A673 (cell line): ENCODE measurements around the gene CDCA4. TPM values are rescaled to one million over a fixed set of nuclear protein-coding genes. Genes with fewer than 3 reads are reported as not detected.

Source experiments
- BruUV-seq: library from RNA; stranded (reverse); fragments of 400-500 nt; replicated peaks from 2 replicates; lab custom pipeline; 2021; lab: Mats Ljungman, UMichigan
- CTCF ChIA-PET: fragments of 300-600 bp; sonication (Branson Sonifier 250); formaldehyde crosslinking; loops from one replicate; lab custom pipeline; 2022; ENCODE audit warnings: antibody characterized with exemption; lab: Charles Lee
- POLR2A ChIA-PET: fragments of 300-600 bp; sonication (Branson Sonifier 250); formaldehyde crosslinking; loops from one replicate; lab custom pipeline; 2022; ENCODE audit warnings: antibody characterized with exemption; ENCODE audit not compliant: low non-redundant PET; lab: Charles Lee
- DNase-seq: peaks from one replicate; pipeline ENCODE4 v3.0.0-alpha.2; 2015; ENCODE audit warnings: low spot score
- H3K27ac ChIP-seq: fragments of 200-600 bp; sonication (generic); 2 replicates; pipeline ENCODE4 v1.5.1; 2016; ENCODE audit warnings: mixed run types, low read depth, mild to moderate bottlenecking, mixed read lengths, antibody characterized with exemption, low read length; ENCODE audit not compliant: poor library complexity, severe bottlenecking
- H3K27me3 ChIP-seq: fragments of 200-600 bp; sonication (generic); replicated peaks from 2 replicates; pipeline ENCODE4 v1.6.1; 2017; ENCODE audit warnings: mixed run types, low read depth, mild to moderate bottlenecking, mixed read lengths, antibody characterized with exemption, low read length; ENCODE audit not compliant: insufficient read depth, poor library complexity
- H3K36me3 ChIP-seq: fragments of 200-600 bp; sonication (generic); 2 replicates; pipeline ENCODE4 v1.6.1; 2016; ENCODE audit warnings: mixed run types, mild to moderate bottlenecking, mixed read lengths, antibody characterized with exemption, low read length; ENCODE audit not compliant: insufficient read depth, poor library complexity, severe bottlenecking
- H3K4me1 ChIP-seq: fragments of 200-600 bp; sonication (generic); 2 replicates; pipeline ENCODE4 v1.6.1; 2017; ENCODE audit warnings: mixed run types, mild to moderate bottlenecking, mixed read lengths, antibody characterized with exemption, low read length; ENCODE audit not compliant: insufficient read depth, poor library complexity, severe bottlenecking
- H3K4me3 ChIP-seq: fragments of 200-600 bp; sonication (generic); 2 replicates; pipeline ENCODE4 v1.5.1; 2016; ENCODE audit warnings: low read depth, mixed run types, mild to moderate bottlenecking, mixed read lengths, low read length; ENCODE audit not compliant: poor library complexity, severe bottlenecking
- H3K9me3 ChIP-seq: fragments of 200-600 bp; sonication (generic); 2 replicates; pipeline ENCODE4 v1.6.1; 2016; ENCODE audit warnings: mixed run types, low read depth, mild to moderate bottlenecking, mixed read lengths, antibody characterized with exemption, low read length; ENCODE audit not compliant: poor library complexity, severe bottlenecking
- CTCF ChIP-seq: fragments of 300-800, 200-600 bp; sonication (generic); conservative IDR thresholded peaks from 2 replicates; pipeline ENCODE4 v1.5.1; 2017; ENCODE audit warnings: low read depth, mild to moderate bottlenecking, antibody characterized with exemption, low read length, moderate library complexity, mixed read lengths
- EZH2 ChIP-seq: fragments of 200-600 bp; sonication (generic); IDR thresholded peaks from 2 replicates; pipeline ENCODE4 v1.6.1; 2017; ENCODE audit warnings: borderline replicate concordance, low read depth, mild to moderate bottlenecking, mixed read lengths, antibody characterized with exemption, low read length; ENCODE audit not compliant: poor library complexity, severe bottlenecking
- intact Hi-C: fragments of 100-400 bp; cut with micrococcal nuclease; formaldehyde crosslinking; loops from one replicate; pipeline ENCODE4 v1.10.0; 2022; ENCODE audit not compliant: unreplicated experiment
- total RNA-seq: library from RNA; stranded (reverse); gene quantifications from 2 replicates; pipeline ENCODE4 v1.2.3, GENCODE V29; 2021

The CDCA4 gene
- total RNA-seq, 1 experiment from 2014 or later = 49.7 TPM

GRCh38 chr14:105053421-105053820, 32.5 kb upstream of the CDCA4 start:
- TF ChIP-seq EZH2 (no peak), CTCF (no peak)
- no peaks in the 10 kb centered on the region for H3K4me1 ChIP-seq
- ChIA-PET POLR2A (no interaction called here), CTCF (no interaction called here)
- H3K4me3 ChIP-seq = no peak overlapping the region
- intact Hi-C loops = no loop called here
- DNase-seq = no peak
- no peak overlapping the region for H3K27ac ChIP-seq
- no peaks in the 10 kb centered on the region for H3K36me3 ChIP-seq
- H3K27me3 ChIP-seq = no peaks in the 10 kb centered on the region
- no peaks in the 10 kb centered on the region for H3K9me3 ChIP-seq
- no TSS peak for BruUV-seq

- BruUV-seq = no TSS peak
- DNase-seq = no peak
- Histone ChIP-seq H3K27ac (no peak overlapping the region), H3K27me3 (no peaks in the 10 kb centered on the region), H3K4me1 (no peaks in the 10 kb centered on the region), H3K4me3 (no peak overlapping the region), H3K9me3 (no peaks in the 10 kb centered on the region), H3K36me3 (no peaks in the 10 kb centered on the region)
- POLR2A ChIA-PET = no interaction called here
- intact Hi-C loops = no loop called here
- CTCF ChIA-PET = no interaction called here
- TF ChIP-seq CTCF = no peak
- no peak for TF ChIP-seq EZH2
These were observed 31.2 kb upstream of the CDCA4 start for GRCh38 chr14:105052110-105052458.

DNA sequence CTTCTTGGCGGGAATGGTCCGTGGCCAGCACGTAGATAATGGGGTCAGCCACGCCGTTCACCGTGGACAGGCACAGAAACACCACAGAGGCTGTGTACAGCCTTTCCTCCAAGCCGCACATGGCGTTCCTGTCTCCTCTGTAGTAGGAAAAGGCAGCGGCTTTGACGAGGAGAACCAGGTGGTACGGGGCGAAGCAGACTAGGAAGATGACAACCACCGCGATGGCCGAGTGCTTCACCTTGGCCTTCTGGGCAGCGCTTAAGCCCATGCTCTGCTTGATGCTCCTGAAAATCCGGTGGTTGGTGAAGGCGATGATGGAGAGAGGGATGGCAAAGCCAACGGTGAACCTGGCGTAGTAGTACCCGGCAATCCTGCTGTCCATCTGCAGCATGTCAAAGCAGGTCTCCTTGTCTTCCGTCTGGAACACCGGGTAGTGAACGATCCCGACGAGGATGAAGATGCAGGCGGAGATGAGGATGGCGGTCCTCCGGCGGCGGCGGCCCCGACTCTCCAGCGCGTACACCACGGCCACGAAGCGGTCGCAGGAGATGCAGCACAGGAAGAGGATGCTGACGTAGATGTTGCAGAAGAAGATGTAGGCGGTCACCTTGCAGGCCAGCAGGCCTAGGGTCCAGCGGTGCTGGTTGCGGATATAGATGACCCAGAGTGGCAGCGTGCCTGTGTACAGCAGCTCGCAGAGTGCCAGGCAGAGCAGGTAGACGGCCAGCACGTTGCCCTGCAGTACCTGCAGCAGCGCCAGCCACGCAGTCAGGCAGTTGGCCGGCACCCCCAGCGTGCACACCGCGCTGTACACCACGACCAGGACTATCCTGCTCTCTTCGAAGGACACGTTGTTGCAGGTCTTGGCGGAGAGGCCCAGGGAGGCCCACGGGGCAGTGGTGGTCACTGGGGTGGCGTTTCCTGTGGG, 30.6 kb upstream of the CDCA4 start:
- no peaks in the 10 kb centered on the region for H3K9me3 ChIP-seq
- TF ChIP-seq CTCF (no peak), EZH2 (no peak)
- intact Hi-C loops = no loop called here
- H3K36me3 ChIP-seq = no peaks in the 10 kb centered on the region
- H3K4me3 ChIP-seq = no peak overlapping the region
- no TSS peak for BruUV-seq
- no peaks in the 10 kb centered on the region for H3K4me1 ChIP-seq
- DNase-seq = no peak
- H3K27ac ChIP-seq = no peak overlapping the region
- ChIA-PET POLR2A (no interaction called here), CTCF (no interaction called here)
- no peaks in the 10 kb centered on the region for H3K27me3 ChIP-seq
